Epithelial cell of prostate (primary cell): ENCODE measurements around the gene TXNL4A.

ENCODE experiments used
- DNase-seq: peaks from one replicate; pipeline ENCODE4 v3.0.0-alpha.2; 2011; ENCODE audit warnings: low read depth, low spot score
- H3K27ac ChIP-seq: fragments of 450-650 bp; 2 replicates; pipeline ENCODE4 v1.5.1; 2017; ENCODE audit warnings: mild to moderate bottlenecking

TXNL4A gene

DNA sequence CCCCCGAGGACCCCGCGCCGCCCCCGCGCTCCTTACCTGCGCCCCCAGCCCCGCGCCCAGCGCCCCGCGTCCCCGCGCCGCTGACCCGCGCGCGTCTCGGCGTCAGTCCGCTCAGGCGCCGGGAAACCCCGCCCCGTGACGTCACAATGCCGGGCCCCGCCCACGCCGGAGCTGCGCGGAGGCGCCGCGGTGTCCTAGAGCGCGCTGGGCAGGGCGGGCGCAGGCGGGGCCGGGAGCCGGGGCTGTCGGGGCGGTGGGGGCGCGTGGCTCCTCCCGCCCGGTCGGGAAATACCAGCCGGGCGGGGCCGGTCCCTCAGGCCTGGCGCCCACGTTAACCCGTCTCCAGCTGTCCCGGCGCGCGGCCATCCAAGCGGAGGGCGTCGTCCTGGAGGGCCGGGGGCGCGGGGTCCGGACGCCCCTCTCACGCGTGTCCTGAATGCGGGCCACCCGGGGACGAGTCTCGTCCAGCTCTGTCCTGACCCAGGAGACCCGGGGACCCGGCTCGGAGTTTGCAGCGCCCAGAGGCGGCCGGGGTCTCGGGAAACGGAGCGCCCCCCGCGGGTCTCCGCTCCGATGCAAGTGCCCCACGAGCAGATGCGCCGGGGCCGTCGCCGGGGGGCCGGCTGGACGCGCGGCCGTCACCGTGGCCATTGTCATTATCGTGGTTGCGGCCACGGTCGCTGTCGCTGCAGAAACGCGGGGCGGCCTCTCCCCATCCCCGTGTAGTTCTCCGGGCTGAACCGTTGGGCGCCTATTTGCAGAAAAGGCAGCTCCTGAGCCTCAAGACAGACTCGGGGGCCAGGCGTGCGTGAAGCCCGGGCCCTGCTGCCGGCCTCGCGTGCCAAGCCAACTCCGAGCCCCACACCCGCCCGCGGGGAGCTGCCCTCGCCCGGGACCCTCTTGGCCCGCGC, 36.6 kb downstream of the TXNL4A start, which contains the start of gene SLC66A2:
Gene SLC66A2 (minus strand): TSS at position 109 of the 911 bp plus-strand sequence. CDS start 727 bp downstream, outside the sequence.
- peak within 1 kb of the TSS; percentile 31 for H3K27ac ChIP-seq
- no peak for DNase-seq

DNA sequence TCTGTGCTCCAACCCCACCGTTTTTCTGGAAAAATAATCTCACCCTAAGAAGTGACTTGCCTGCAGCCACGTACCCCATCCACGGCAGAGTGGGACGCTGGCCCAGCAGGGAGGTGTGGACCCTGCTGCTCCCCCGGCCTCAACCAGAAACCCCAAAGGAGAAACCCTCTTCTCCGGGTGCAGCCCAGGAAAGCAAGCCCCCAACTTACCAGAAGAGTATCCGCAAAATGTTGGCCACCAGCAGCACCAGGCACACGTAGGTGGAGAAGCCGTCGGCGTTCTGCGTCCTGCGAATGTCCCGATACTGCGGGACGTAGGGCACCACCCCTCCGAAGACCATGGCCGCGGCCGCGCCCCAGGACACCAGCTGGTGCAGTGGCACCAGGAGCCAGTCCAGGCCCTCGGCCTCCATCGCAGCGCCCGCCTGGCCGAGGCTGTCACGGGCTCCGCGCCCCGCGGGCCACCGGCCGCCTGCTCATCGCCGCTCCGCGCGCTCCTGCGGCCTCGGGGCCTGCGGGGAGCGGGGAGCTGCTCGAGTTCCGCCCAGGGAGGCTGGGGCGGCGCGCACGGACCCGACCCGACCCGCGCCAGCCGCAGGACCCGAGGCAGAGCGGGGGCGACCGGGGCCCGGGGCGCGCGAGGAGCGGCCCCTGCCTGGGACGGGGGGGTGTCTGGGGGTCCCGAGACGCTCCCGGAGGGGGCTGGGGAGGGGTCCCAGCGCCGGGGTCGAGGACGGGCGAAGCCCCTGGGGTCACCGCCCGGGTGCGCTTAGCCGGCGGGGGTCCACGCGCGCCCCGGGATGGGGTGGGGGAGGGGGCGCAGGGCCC, 37.6 kb downstream of the TXNL4A start:
- DNase-seq: no peak

DNA sequence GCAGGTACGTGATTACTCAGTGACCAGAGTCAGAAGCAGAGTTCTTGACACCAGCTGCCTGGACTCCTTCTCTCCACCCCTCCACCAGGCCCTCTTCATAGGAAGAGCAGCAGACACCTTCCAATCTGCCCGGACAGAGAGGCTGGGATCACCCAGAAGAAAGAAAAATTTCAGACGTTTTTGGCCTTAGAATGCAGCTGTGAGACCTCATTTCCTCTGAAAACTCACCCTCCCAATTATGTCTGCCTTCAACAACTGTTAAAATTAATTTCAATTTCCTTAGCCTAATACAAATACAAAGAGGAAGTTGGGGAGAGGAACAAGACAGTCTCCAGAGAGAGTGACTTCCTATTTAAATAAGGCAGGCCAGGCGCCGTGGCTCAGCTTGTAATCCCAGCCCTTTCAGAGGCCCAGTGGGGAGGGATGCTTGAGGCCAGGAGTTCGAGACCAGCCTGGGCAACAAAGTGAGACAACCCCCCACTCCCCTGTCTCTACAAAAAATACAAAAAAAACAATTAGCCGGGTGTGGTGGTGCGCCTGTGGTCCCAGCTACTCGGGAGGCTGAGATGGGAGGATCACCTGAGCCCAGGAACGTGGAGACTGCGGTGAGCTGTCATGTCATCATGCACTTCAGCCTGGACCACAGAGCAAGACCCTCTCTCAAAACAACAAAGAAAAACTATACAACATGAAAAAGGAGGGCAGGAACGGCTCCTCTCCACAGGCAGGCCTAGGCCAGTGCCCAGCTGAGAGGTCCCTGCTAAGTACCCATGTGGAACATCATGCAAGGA, 38.5 kb downstream of the TXNL4A start:
- DNase-seq: no peak
- no peak overlapping the region for H3K27ac ChIP-seq

More for the DNA sequence above, 37.6 kb downstream of the TXNL4A start:
- peak overlapping the region; percentile 31 for H3K27ac ChIP-seq

DNA sequence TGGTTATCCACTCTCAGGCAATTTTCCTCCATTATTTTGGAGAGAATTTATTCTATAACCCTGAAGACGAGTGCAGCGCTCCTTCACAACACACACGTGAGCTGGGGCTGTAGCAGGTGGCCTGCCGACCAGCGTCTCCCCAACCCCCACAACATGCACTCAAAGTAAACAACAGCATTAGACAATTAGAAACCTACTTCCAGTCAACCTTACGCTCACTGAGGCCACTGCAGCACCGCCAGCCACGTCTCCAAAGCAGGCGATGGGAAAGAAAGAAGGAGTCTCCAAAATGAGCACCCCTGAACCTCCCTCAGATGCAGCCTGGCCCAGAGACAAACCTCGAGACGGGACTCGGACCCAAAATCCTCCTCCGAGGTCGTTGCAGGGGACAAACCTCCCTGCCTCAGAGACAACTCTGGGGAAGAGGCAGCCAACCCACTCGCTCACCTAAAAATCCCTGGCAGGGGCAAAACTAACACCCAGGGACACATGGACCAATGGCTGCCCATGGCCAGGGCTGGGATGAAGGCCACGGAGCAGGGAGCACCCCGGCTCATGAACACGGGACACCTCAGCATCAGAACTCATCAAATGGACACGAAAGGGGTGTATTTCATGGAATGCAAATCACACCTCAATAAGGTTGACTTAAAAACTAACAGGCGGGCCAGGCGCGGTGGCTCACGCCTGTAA, 39.5 kb downstream of the TXNL4A start:
- DNase-seq: no peak
- H3K27ac ChIP-seq: no peak overlapping the region

DNA sequence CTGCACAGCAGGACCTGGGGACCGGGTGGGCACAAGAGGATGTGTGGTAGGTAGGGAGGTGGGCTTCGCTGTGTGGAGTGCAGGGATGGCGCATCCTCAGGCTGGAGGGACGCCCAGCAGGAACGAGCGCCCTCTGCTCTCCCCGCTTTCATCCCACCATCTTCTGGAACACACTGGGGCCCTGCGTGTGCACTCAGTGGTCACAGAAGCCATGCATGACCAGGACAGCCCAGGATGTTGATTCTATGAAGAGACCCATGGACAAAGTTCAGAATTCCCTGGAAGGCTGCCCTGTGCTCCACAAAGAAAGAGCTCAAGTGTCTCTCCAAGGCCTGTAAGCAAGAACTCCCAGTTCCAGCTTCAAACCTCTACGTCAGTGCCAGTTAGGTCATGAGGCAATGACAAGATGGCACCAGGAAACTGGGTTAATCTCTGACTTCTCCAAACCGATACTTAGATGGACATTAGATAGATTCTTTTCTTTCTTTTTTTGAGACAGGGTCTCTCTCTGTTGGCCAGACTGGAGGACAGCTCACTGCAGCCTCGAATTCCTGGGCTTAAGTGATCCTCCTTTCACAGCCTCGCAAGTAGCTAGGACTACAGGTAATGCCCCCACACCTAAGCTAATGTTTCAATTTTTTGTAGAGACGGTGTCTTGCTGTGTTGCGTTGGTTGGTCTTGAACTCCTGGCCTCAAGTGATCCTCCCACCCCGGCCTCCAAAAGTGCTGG, 40.3 kb downstream of the TXNL4A start:
- DNase-seq: no peak

DNA sequence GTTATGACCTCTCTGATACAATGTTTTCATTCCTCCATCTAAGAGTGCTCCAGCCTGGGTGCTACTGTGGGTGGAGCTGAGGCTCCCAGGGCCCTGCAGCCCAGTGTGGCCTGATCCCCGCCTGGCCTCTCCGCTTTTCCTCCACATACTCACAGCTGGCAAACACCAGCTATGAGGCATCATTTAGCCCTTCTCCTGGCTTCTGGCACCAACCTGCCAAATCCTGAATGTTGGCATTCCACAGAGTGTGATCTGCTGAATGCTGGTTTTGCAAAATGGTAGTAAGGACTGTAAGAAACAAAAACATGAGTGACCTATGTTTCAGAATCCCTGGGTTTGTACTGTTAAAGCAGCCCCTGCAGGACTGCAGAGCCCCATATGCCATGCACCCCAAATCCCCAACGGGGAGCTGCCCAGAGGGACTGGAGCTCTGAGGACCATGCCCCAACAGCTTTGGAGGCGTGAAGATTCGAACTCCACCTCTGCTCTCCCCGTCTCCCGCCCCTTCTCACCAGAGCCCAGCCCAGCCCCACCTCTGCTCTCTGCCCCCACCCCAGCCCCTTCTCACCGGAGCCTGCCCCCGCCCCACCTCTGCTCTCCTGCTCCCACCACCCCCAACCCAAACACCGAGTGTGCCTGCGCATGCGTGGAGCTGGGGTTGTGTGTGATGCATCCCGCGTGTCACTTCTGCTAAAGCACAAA, 41.2 kb downstream of the TXNL4A start:
- peak; percentile 60 for DNase-seq
- H3K27ac ChIP-seq: peak overlapping the region; percentile 23

More for the DNA sequence above, 40.3 kb downstream of the TXNL4A start:
- no peak overlapping the region for H3K27ac ChIP-seq

DNA sequence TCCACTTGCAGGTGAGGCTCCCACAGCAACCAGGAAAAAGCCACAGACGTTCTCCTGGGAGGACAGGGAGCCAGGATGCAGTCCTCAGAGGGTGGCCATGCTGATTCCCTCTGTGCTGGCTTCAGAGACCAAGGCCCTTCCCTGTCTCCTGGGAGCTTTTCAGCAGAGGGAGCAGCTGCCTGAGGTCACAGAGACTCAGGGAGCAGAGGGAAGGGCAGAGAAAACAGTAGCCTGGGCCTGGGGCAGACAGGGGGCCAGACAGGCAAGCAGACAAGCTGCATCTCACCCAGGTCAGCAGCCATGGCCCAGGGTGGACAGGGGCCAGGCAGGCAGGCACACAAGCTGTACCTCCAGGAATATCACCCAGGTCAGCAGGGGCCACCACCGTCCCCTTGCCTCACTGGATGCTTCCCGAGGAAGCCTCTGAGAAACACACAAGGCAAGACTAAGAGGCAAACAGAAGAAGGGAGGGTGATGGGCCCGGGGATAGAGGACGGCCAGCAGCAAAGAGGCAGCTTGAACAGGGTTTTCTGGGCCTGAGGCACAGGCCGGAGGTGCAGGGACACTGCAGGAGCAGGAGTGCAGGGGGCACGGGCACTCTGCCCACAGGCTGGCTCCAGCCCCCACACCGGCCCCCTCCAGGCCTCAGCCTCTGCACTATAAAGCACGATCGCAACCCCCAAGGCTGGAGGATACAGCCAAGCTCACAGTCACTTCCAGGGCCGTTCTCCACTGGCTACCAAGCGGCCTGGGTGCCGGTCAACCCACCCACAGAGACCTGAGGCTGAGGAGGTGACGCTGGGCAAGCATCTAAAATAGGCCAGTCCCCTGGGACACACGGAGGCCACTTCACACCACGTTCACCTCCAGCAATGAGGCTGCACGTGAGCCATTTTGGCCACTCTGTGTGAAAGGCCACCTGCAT, 43.0 kb downstream of the TXNL4A start:
- H3K27ac ChIP-seq: no peak overlapping the region
- DNase-seq: no peak

DNA sequence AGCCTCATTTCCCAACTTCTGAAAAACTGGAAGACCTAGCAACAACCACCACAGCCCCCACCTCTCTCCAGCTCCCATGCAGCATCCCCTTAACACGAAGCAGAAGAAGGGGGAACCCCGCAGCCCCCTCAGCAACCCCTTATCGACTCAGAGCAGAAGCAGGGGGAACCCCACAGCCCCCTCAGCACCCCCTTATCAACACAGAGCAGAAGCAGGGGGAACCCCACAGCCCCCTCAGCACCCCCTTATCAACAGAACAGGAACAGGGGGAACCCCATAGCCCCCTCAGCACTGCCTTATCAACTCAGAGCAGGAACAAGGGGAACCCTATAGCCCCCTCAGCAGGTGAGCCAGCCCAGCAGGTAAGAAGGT, 43.6 kb downstream of the TXNL4A start:
- DNase-seq: no peak
- H3K27ac ChIP-seq: no peak overlapping the region

DNA sequence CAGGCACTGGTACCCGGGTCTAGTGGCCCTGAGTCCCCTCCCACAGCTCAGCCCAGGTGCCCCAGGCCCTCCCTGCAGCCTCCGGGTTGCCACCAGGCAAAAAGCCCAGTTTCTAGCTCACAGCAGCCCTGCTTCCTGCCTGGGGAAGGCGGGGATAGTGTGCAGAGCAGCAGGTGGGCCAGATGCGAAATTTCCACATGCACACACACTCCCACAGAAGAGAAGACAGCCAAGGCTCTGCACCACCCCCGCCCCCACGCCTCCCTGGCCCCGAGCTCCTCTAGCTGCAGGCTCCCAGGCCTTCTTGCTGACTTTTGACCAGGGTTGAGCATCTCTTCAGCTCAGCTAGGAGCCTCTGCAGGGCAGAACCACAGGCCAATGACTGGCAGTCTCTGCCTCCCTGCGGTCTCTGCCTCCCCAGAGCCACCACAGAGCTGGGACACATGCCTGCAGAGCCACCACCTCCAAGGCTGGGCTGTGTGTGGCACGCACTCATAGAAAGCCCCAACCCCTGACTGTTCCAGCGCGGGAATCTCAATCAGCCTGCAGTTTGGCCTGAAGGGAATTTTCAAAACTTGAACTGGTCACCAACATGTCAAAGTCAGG, 44.1 kb downstream of the TXNL4A start:
- DNase-seq: no peak

DNA sequence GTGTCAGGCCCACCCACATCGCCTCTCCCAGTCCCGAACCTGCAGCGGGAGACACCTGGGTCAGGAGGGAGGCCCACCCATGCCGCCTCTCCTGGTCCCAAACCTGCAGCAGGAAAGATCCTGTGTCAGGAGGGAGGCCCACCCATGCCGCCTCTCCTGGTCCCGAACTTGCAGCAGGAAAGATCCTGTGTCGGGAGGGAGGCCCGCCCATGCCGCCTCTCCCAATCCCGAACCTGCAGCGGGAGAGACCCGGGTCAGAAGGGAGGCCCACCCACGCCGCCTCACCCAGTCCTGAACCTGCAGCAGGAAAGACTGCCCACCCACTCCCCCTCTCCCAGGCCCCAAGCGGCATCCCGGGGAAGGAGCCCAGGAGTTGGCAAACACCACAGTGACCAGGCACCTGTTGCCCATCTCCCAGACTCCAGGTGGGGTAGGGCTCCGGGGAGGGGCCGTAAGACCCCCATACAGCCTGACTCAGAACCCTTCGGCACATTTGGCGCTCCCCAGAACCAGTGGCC, 44.7 kb downstream of the TXNL4A start:
- no peak overlapping the region for H3K27ac ChIP-seq
- DNase-seq: no peak

More for the DNA sequence above, 44.1 kb downstream of the TXNL4A start:
- H3K27ac ChIP-seq: no peak overlapping the region

DNA sequence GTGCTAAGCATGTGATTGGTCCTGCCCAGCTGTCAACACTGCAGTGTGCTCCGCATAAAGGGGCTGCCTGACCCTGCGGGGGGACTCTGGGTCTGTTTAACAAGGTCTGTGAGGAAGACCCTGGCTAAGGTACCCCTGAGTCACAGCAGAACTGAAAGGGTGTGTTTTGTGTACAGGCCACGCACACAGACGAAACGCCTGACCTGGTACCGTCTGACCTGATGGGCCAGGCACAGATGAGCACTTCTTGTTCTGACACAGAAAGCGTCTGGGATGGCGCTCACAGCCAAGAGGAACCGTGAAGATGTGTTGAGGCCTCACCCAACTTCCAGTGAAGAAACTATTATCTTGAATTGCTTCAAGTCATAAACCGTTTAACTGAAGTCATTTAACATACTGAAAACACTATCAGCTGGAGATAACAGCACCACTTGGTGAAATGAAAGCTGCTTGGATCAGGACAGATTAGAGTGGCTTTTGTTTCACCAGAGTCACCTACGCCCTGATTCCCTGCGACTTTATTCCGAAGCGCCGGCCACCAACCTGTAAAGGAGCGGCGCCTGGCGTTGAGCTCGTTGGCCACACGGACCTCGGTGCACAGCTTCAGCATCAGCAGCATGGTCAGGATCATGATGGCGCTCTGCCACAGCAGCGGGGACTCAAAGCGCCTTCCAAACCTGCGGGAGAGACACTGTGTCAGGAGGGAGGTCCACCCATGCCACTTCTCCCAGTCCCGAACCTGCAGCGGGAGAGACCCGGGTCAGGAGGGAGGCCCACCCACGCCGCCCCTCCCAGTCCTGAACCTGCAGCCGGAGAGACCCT, 45.4 kb downstream of the TXNL4A start:
- DNase-seq: no peak
- no peak overlapping the region for H3K27ac ChIP-seq

DNA sequence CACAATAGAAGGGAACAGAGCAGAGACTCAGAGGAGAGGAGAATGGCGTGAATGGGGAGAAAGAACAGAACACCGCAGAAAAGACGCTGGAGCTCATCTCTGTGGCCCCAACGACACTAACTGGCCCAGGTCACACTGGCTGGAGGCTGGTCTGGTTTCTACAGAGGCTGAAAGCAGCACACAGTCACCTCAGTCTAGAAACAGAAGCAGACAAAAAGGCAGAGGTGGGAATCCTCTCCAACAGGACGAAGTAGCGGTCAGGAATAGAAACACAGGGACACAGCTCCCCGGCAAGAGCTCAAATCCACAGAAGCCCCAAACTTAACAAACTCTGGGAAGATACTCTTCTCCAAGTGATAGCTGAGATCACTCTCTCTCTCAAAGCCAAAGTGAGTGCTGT, 46.2 kb downstream of the TXNL4A start:
- no peak for DNase-seq

DNA sequence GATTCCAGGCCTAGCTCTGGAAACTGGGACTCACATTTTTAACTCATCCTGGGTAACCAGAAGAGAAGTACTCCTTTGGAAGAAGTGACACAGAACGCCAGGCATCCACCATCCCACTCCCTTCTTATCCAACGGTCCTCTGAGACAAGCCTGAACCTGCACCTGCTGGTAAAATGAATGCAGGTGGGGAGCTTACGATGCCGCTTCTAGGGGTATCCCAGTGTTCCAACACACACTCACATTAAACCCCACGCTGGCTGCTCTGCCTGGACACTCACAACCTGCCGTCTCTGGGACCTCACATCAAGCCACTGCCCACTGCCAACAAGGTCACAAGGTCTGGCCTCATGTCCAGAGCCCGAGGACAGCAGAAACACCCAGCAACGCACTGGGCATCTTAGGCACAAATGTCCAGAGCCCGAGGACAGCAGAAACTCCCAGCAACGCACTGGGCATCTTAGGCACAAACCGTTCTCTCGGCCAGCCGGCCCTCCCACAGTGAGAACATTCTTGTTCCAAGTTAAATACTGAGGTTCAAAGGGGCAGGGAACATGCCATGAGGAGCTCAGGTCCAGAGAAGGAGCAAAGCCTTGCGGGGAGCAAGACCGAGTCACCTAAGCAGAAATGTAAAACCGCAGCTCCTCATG, 46.8 kb downstream of the TXNL4A start:
- no peak overlapping the region for H3K27ac ChIP-seq

More for the DNA sequence above, 46.2 kb downstream of the TXNL4A start:
- no peak overlapping the region for H3K27ac ChIP-seq

DNA sequence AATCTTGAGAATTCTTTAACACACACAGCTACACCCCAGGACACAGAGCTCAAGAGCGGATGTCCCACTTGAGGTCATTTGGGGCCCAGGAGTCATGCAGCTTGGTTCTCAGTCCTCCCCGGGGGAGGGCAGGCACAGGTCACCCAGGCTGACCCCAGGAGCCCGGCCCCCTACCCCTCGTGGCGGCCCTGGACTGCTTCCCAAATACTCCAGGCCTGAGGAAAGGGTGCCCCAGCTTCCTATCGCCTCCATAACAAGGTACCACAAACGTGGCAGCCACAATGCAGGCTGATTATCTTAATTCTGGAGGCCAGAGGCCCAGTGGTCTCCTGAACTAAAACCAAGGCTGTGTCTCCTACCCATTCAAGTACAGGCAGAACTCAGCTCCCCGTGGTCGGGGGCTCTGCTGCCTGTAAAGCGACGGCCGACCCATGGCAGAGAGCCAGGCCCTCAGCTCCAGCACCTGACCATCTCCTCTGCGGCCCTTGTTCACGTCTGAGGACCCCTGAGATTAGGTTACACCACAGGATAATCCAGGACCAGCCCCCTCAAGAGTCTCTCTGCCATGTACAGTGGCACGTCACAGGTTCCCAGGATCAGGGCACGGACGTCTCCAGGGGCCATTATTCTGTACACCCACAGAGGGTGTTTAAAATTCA, 47.4 kb downstream of the TXNL4A start:
- no peak overlapping the region for H3K27ac ChIP-seq
- no peak for DNase-seq

More for the DNA sequence above, 46.8 kb downstream of the TXNL4A start:
- no peak for DNase-seq
